CD1c-positive myeloid dendritic cell (primary cell): Measurements from ENCODE around the gene DCP1B.

Source experiments
- DNase-seq: peaks from one replicate; pipeline ENCODE4 v3.0.0-alpha.2; 2016; ENCODE audit errors: extremely low spot score

Gene DCP1B

DNA sequence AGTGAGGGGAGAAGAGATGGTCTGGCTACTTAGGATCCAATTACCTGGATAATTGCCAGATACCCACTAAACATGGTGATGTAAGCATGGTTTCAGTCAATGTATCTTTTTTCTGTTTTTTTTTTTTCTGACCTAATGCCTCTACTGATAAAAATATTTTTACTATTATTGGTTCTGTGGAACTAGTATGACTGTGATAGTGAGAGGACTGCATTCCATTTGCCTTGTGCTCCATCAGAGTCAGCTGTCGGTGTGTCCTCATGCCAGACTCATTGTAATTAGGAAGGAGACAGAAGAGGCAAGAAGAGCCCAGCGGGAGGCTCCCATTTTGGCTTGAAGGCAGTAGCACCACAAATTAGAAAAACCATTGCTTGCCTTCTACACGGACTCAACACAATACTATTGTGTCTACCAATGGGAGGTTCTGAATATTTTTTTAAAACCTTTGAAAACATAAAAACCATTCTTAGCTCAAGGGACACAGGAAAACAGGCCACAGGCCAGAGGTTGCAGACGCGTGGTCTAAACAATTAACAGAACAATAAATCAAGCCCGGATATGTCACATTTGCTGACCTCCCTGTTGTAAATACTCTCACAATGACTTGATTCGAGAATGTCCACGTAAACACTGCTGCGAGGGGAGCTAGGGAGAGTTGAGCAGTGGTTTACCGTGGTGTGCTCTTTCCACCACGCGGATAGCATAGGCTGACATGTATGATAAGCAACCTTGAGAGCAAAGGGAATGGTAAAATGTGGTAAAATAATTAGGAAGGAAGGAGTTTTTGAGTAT, 13.5 kb upstream of the DCP1B start:
- DNase-seq, result no peak

DNA sequence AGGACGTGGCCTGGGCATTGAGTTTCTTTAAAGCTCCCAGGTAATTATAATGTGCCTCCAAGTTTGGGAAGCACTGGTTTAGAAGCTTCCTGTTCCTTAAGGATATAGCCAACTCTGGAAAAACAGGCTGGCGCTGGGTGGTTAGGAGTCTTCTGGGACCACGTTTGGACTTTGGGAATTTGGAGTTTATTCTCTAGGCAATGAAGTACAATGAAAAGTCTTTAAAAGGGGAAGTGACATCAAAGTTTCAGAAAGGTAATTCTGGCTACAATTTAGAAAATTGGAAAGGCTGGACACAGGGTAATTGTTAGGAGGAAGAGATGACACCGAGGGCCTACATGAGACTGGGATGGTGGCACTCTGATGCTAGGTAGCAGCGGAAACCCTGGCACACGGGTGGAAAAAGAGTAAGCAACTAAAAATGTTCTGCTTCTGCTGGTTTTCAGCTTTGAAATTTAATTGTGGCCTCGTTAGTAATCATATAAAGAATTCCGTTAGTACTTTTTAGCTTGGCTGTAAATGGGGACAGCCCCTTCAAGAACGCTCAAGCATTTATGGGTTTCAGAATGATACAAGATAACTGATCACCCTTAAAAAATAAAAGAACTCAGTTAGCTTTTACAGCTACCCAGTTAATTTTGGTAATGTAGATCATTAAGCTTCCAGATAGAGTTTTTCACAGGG, 12.7 kb upstream of the DCP1B start:
- DNase-seq, result no peak

DNA sequence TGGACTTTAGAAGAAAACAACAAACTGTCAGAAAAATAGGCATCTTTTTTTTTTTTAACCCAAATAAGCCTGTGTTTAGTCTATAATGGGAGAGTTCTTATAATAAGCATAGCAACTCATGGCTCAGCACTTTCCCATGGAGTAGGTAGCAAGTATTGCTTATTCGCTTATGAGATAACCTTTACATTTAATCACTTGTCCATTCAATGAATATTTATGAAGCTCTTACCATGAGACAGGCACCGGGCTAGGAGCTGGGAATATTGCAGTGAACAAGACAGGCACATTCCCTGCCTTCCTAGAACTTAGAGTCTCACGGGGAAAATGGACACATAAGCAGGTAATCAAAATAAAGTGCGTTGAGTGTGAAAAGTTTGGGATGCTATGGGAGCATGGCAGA, 10.0 kb upstream of the DCP1B start:
- no peak for DNase-seq

DNA sequence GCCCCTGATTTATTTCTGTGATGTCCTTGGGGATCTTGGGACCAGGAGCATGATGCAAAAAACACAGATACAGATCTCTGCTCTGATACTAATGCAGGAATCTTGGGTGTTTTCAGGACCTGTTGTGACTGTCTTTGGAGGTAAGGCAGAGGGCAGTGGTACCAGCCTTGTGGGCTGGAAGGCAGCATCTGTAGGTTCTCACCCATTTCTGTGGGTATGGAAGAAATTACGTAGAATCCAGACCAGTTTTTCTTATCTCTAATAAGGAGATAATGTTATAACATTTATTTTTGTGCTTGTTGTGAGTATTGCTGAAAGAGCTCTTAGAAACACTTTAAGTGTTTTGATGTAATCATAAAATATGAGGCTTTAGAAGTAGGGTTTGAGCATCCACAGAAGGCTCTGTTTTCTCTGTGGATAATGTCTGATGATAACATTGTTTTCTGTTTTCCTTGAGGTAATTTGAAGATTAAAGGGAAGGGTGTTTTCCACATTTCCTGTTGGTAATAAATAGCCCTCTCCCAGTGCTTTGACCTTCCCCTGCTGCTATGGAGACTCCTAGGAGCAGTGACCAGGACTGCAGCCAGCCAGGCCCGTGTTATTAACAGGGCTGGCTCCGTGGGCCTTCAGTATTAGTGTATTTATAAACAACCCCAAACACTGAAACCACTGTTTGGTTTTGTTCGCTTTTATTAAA, 9.4 kb upstream of the DCP1B start:
- DNase-seq, result no peak

DNA sequence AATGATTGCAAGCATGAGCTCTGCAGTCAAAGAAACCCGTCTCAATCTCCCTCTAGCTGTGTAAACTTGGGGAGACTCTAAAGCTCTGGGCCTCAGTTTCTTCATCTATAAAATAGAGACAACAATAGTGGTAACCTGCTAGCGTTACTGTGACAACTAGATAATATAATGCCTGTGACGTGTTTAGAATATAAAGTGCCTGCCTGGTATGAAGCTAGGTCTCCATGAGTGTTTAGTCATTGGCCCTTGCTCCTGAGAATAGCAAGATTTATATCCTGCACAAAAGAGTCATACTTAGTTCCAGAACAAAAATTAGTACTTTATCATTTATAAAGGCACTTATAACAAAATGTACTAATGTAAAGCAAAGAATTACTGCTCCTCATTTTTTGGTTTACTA, 8.8 kb upstream of the DCP1B start:
- no peak for DNase-seq

DNA sequence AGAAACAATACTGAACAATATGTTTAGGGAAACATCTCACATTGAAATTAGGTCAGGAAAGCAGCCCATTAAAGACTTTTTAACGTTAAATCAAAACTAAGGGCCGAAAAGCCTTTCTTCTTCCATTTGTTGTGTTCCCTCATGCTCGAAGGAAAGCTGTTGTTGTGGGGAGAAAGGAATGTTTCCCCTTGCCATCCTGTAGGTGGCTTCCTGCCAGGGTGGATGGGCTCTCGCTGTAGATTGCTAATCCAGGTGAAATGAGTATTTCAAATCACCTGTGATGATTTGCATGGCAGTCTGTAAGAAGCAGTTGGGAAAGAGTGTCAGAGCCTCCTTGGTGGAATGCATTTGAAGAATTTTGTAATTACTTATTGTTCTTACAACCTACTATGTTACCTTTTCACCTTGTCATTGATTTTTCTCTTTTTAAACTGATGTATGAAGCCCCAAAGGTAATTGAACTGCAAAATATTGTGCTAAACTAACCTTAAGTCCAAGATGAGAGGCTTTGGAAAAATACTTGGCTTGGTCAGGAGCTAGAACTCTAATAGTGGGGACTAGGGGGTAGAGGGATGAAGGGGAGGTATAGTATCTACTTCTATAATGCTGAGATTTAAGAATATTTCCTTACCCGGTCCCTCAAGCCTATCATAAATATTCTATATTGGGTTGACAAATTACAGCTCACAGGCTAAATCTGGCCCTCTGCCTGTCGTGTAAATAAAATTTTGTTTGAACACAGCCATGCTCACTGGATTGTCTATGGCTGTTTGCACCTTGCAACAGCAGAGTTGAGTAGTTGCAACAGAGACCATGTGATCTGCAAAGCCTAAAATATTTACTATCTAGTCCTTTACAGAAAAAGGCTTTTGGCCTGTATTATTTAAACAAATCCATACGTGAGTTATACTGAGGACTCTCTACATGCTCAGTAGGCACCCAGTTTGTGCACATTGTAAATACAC, 7.7 kb upstream of the DCP1B start:
- DNase-seq, result no peak

DNA sequence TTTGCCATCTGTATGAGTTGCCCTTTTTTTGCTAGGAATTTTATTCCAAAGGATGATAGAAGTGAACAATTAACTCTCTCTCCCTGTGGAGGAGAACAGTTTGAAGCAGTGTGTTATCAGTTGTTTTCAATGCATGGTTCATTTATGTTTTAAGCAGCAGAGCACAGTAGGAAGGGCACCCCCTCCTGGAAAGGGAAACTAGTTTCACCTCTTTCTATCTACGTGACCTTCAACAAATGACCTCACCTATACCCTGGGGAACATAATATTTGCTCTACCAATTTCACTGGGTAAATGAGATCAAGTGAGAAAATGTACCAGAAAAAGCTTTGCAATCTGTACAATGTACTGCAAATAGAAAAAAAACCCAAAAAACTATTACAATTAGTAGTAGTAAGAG, 5.4 kb upstream of the DCP1B start:
- DNase-seq, result no peak

DNA sequence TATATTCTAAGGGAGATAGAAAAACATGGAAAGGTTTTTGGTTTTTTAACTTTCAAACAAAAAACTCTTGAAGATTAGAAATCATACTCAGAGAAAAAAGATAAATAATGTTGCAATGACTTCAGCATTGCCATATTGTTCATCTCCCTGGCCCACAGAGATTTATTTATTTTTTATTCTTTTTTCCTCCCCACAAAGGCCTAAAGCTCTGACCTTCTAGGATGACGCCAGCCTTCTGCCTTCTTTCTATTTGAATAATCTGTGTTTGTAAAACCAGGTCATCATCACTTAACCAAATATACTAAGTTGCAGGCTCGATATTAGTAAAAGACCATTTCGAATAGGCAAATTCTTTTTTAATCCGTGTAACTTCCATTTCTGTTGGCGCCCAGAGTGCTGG, 4.4 kb upstream of the DCP1B start:
- no peak for DNase-seq

DNA sequence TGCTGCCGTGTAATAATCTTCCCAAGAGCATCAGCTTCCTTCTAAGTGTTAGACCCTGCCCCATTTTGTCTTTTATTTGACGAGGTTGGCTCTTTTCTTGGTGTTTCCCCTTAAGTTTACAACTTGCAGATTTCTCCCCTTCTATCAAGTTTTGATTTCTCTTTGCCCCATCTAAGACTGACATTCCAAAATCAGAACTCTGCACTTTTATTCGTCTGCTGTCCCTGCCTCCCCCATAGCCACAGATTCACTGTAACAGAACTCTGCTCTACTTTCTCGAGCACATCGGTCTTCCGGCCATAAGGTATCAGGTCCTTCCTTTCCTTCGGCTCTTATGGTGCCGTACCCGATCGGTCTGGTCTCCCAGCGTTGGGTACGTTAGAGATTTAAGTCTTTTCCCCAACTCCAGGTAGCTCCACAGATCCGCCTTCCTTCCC, 563 bp downstream of the DCP1B start:
- no peak for DNase-seq

DNA sequence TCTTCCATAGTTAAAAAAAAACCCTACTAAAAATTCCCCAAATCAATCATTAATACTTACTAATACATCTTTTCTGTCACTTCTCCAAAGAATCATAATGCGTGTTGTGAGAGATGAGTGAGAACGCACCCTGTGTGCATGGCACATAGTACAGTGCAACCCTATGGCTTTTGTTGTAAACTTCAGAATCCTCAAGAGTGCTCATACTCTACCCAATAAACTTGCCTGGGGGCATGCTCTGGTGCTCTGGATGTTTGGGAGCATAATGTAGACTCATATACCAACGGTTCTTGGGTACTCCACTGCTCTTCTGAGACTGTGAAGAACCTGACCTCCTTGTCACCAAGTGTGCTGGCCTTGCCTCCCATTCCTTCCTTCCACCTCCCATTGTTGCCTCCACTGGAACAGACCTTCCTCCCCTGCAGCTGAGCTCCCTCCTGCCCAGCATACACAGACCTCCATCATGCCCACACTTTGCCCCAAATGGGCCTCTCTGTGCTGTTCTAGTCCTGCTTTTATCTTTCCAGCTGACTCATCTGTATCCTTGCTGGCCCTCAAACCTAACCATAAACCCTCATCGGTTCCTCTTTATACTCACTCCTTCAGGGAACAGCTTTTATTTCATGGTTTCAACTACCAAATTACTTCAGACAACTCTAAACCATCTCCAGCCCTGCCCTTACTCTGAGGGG, 8.9 kb downstream of the DCP1B start:
- no peak for DNase-seq

DNA sequence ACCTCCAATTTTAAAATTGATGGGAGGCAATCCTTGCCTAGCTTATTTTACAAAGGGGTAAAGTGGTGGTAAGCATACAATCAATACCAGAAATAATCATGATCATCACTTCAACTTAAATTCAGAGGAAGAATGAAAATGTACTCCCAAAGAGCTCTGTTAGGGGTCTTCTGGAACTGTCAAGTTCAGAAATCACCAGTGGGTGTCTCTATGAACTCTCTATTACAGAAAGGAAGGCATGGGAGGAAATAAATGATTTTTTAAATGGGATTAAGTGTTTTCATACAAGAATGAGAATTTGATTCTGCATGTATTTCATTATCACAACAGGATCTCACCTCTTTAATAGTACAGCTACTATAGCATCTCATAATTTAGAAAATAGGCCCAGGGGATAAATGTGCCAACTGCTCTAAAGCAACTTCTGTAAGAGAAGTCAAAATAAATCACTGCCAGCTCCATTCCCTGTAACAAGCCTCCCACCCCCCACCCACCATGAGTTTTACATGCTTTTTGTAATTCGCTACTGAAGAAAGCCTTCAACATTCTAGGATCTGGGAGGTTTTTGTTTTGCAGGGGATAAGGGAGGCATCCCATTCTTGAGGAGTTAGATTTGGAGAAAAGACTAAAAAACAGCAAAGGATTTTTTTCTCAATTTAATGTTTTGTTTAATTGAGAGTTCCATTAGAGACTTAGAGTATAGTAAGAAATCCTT, 9.7 kb downstream of the DCP1B start:
- DNase-seq, result no peak

DNA sequence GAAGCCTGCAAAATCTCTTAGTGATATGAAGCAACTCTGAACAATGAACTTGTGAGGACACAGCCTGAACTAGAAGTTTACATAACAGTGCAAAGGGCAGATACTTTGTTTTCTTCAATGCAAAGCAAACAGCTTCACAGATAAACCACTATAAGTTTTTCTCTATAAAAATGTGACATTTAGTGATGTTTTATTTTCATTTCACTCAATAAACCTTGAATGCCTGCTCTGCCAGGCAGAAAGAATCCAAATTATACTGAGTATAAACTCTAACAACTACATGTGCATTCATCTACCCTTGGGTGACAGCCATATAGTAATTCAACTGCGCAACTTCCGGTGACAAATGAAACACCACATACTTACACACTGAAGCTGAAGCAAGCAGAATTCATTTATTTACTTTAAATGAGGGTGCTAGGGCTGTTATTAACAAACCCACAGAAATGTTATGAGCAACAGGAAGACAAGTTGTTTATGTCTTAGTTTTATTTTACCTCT, 10.3 kb downstream of the DCP1B start:
- DNase-seq, result no peak

DNA sequence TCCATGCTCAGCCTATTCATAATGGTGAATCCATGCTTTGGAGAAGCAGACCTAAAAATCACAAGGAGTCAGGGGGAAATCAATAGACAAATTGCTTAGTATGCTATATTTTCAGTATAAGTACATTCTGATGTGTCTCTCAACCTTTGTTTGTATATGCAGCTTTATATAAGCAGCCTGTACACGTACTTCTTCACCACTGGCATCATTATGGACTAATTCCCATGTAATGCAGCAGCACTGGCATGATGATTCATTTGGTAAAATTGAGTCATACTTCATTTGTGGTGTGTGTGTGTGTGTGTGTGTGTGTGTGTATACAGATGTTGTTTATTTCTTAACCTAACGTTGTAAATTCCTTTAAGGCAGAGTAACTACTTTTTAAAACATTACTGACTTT, 10.9 kb downstream of the DCP1B start:
- DNase-seq, result no peak

DNA sequence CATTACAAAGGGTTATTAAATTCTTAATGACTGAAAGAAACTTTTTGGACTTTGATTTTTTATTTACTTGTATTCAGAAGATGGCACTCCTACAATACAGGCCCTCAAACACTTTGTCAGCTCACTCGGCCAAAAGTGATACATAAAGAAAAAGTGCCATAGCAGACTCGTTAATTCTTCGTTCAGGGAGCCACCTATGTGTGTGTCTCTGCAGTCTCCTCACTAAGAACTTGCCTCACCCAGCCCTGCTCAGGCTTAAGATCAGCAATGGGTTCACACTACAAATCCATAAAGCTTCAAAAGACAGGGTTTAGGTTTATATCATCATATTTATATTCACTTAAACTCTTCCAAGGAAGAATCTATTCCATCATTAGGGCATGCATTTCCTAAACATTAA, 11.5 kb downstream of the DCP1B start:
- DNase-seq, result no peak

DNA sequence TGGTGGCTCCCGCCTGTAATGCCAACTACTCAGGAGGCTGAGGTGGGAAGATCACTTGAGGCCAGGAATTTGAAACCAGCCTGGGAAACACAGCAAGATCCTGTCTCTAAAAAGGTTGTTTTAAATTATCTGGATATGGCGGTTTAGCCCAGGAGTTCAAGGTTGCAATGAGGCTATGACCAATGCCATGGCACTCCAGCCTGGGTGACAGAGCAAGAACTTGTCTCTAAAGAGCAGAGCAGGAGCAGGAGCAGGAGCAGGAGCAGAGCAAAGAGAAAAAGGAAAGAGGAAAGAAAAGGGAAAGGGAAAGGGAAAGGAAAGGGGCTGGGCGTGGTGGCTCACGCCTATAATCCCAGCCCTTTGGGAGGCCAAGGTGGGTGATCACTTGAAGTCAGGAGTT, 15.1 kb downstream of the DCP1B start:
- no peak for DNase-seq

DNA sequence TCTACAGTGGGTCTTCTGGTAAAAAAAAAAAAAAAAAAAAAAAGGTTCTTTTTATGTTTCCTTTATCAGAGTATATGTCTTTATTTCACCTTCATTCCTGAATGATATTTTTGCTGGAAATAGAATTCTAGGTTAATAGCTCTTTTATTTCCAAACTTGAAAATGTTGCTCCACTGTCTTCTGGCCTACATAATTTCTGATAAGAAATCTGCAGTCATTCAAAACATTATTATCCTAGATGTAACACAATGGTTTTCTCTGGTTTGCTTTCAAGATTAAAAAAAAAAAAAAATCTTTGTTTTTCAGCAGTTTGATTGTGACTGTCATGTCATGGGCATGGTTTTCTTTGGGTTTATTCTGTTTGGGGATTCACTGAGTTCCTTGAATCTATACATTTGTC, 19.5 kb downstream of the DCP1B start:
- no peak for DNase-seq

DNA sequence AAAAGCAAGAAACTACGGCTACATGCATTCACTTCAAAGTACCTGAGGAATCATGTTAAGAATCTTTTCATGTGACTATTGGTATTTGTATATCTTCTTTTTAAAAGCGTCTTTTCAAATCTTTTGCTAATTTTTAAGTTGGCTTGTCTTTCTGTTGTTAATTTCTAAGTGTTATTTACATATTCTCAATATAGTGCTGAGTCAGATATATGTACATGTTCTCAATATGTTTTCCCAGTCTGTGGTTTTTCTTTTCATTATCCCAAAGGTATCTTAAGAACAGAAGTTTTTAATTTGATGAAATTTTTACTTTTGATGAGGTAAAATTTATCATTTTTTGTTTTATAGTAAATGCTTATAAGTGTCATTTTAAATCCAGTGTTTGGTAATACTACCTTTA, 24.0 kb downstream of the DCP1B start:
- DNase-seq, result no peak

DNA sequence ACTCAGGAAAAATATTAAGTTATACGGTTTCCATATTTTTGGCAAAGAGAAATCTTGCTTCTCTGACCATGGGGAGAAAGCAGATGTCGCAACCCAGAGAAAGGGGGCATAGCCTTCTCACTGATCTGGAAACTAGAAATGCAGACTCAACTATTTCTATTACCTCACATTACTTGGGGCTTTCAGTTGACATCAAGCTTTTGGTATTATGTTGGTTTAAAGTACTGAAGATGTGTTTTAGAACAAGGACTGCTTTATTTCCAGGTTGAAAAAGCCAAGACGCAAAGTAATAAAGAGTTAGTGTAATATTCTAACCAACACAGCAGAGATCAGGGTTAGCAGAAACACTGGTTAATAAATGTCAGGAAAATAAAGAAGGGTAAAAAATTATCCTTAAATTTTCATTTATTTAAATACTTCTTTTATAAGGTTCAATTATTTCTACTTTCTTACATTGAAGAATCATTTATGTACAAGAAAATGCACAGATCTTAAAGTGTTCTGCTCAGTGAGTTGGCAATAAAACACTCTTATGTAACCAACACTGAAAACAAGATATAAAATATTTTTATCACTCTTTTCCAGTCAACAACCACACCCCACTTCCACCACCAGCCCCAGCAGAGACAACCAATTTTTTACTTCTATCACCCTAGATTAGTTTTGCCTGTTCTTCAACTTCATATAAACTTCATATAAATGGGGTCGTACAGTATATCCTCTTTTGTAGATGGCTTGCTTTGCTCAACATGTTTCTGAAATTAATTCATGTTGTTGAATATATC, 26.0 kb downstream of the DCP1B start:
- no peak for DNase-seq

DNA sequence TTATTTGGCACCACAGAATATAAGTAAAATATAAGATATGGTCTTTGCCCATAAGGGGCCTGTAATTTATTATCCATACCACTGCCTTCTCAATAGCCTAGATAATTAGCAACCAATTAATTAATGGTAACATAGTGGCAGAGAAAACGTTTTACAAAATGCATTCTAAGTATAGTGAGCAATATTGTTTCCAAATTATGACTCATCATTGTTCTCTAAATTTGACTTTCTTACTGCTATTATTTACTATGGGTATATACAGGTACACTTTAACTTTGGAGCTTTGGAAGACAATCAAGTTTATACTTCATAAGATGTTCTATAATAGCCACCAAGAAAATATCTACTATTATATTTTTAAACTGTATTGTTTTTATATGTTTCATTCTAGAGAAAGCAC, 26.7 kb downstream of the DCP1B start:
- DNase-seq, result no peak

DNA sequence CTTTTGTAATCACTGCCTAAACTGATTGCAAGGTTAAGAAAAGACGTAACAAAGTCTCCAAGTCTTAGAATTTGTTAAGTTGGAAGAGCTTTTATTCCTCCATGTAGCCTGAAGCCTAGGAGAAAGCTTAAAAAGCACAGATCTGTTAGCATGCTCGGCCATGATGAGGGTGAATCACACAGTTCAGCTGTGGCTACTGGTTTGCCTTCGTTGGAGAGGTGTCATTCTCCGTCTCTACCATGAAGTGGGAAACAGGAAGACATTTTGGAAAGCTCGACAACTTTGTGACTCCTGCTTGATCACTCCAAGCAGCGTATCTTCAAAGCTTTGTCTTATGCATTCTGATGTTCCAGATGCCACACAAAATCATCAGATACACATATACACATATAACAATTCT, 27.1 kb downstream of the DCP1B start:
- DNase-seq, result no peak
